ENCODE data around the gene C9orf72.
"Not testable (repeated sequence)": the region's sequence is repeated elsewhere in the genome, so short reads cannot be mapped to it uniquely, and the experiment has no call there.

C9orf72 gene, protein sequence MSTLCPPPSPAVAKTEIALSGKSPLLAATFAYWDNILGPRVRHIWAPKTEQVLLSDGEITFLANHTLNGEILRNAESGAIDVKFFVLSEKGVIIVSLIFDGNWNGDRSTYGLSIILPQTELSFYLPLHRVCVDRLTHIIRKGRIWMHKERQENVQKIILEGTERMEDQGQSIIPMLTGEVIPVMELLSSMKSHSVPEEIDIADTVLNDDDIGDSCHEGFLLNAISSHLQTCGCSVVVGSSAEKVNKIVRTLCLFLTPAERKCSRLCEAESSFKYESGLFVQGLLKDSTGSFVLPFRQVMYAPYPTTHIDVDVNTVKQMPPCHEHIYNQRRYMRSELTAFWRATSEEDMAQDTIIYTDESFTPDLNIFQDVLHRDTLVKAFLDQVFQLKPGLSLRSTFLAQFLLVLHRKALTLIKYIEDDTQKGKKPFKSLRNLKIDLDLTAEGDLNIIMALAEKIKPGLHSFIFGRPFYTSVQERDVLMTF

DNA sequence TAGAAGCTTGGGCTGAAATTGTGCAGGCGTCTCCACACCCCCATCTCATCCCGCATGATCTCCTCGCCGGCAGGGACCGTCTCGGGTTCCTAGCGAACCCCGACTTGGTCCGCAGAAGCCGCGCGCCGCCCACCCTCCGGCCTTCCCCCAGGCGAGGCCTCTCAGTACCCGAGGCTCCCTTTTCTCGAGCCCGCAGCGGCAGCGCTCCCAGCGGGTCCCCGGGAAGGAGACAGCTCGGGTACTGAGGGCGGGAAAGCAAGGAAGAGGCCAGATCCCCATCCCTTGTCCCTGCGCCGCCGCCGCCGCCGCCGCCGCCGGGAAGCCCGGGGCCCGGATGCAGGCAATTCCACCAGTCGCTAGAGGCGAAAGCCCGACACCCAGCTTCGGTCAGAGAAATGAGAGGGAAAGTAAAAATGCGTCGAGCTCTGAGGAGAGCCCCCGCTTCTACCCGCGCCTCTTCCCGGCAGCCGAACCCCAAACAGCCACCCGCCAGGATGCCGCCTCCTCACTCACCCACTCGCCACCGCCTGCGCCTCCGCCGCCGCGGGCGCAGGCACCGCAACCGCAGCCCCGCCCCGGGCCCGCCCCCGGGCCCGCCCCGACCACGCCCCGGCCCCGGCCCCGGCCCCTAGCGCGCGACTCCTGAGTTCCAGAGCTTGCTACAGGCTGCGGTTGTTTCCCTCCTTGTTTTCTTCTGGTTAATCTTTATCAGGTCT lies at the start of gene C9orf72:
Gene C9orf72, minus strand, starts transcription at position 564 of the 716 bp plus-strand sequence. CDS start 6,361 bp downstream, outside the sequence.
- peak; percentile 31 for DNase-seq (ENCODE audit: low read depth)

DNA sequence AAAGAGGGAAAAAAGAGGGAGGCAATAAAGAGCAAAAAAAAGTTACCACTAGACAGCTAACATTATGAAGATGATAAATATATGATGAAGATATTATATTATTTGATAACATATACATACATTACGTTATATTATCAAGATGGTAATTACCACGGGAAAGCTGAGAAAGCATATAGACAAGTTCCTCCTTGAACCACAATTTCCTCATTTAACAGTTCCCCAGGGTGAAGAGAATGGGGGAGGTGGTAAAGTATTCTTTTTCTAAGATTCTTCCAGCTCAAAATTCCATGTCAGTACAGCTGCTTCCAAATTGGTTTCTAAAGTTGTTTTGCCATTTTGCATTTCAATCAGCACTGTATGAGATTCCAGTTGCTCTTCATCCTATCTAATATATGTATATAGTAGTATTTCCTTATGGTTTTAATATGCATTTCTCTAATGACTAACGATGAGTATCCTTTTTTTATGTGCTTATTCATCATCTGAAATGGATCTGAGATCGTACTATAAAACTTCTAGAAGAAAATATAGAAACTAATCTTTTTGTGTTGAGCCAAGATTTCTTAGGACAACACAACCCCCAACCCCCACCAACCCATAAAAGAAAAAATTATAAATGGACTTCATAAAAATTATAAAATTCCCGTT lies 49.5 kb upstream of the C9orf72 start:
- DNase-seq (ENCODE audit: low read depth), result no peak

GRCh38 chr9:27619743-27620142 lies 46.5 kb upstream of the C9orf72 start:
- DNase-seq (ENCODE audit: low read depth), result no peak

GRCh38 chr9:27618066-27618465 lies 44.8 kb upstream of the C9orf72 start:
- no peak for DNase-seq (ENCODE audit: low read depth)

- DNase-seq (ENCODE audit: low read depth), result no peak
Observed at GRCh38 chr9:27614551-27614950, 41.3 kb upstream of the C9orf72 start.

- DNase-seq (ENCODE audit: low read depth), result not testable (repeated sequence)
Observed at GRCh38 chr9:27612036-27612435, 38.8 kb upstream of the C9orf72 start.

GRCh38 chr9:27610622-27611021 lies 37.3 kb upstream of the C9orf72 start:
- DNase-seq (ENCODE audit: low read depth), result no peak

DNA sequence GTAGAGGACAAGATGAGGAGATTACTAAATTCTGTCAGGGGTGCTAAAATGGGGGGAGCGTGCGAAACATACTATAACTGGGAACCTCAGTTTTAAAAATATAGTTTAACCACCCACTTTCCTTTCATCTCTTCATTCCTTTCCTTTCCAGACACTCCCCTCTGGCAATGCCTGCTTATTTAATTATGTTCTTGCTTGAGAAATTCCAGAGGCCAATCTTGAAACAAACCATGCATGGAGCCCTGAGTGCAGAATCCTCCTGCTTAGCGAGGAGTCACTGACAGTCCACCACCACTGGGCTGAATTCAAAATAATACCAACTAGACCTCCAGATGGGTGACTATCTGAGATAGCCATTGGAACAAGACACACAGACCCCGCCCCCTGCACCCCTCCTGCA lies 29.7 kb upstream of the C9orf72 start:
- no peak for DNase-seq (ENCODE audit: low read depth)

GRCh38 chr9:27602142-27602861 lies 29.0 kb upstream of the C9orf72 start:
- no peak for DNase-seq (ENCODE audit: low read depth)

- DNase-seq (ENCODE audit: low read depth), result no peak
Observed at GRCh38 chr9:27601396-27601795, 28.1 kb upstream of the C9orf72 start.

DNA sequence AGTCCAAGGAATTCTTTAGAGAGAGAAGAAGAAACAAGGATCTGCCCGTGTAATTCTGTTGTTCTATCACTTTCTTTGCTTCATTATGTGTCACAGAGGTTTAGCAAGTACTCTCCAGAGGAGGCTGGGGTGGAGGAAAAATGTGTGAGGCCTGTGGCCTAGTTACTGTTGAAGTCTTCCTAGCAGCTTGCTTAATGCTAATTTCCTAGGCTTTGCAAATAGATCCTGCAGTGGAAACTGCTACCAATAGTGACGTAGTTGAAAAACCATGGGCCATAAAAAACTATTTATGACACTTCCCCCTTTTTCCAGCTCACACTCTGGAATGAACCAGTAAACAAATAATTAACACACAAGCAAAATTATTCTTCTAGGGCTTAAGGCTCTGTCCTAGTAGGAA lies 27.0 kb upstream of the C9orf72 start:
- DNase-seq (ENCODE audit: low read depth), result no peak

DNA sequence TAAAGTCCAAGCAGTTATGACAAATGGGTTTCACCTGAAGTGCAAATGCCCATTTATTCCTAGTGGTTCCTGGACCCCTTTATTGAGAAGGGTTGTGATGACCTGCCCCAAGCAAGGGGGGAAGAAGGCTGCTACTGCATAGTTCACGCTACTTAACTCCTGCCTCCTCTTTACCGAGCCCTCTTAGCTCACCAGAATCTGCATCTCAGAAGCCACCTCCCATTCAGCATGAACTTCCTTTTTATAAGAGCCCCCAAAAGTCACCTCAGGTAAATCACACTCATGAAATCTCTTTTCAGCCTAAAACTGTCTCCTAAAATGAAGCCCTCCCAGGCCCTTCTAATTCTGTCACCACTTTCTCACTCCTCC lies 26.6 kb upstream of the C9orf72 start:
- no peak for DNase-seq (ENCODE audit: low read depth)

- no peak for DNase-seq (ENCODE audit: low read depth)
Observed at GRCh38 chr9:27599102-27599869, 26.0 kb upstream of the C9orf72 start.

- DNase-seq (ENCODE audit: low read depth), result no peak
Observed at GRCh38 chr9:27595733-27596132, 22.5 kb upstream of the C9orf72 start.

GRCh38 chr9:27591672-27592071 lies 18.4 kb upstream of the C9orf72 start:
- no peak for DNase-seq (ENCODE audit: low read depth)

- DNase-seq (ENCODE audit: low read depth), result no peak
Observed at GRCh38 chr9:27591093-27591492, 17.8 kb upstream of the C9orf72 start.

GRCh38 chr9:27590651-27591050 lies 17.4 kb upstream of the C9orf72 start:
- DNase-seq (ENCODE audit: low read depth), result no peak

DNA sequence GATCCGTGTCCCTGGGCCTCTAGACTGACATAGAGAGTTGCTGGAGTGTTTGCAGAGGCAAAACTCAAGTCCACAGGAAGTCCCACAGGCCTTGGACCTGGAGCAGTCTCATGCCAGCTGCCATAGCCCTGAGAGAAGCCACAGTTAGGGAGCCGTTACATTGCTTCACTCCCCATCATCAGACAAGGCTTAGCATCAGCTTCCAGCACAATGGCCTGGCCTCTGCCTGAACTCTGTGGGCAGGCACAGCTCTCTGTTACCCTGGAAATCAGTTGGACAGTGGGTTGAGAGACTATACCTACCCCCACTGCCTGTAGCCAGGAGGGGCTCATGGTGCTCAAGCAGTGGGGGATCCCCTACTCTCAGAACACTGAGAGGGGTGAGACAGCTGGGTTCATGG lies 16.2 kb upstream of the C9orf72 start:
- DNase-seq (ENCODE audit: low read depth), result no peak

- DNase-seq (ENCODE audit: low read depth), result no peak
Observed at GRCh38 chr9:27586304-27586703, 13.0 kb upstream of the C9orf72 start.

DNA sequence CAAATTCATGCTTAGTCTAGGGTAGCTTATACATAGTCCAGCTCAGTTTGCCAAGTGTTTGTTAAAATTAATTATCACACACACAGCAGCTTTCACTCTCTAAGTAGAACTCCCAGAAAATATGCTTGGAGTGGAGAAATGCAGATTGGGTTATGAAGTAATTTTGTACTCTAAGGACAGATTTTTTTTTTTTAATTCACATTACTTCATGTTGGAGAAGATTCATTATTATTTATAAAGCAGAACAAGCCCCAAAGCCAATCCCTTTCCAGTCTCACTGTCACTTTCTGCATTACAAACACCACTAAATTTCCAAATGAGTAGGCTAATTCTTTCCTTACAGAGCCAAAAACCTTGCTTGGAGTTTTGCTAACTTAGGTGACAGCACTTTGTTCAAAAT lies 11.7 kb upstream of the C9orf72 start:
- no peak for DNase-seq (ENCODE audit: low read depth)

DNA sequence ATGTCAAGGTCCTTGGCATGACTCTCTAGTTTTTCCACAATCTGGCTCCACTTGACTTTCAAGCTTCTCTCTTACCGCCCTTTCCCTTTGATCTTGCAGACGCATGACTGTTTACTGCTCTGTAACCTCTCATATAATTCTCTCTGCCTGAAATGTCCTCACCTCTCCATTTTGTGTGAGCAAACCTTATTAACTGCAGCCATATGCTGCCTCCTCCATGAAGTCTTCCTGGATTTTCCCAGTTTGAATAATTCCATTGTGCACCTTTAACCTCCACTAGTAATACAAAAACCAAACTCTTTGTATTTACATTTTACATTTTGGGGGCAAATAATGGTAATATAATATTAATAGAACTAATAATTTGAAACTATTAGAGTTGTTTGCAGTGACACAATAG lies 9.5 kb upstream of the C9orf72 start:
- no peak for DNase-seq (ENCODE audit: low read depth)

Measured in stromal cell of bone marrow (primary cell).